ENCODE results near the gene ANKIB1.

DNA sequence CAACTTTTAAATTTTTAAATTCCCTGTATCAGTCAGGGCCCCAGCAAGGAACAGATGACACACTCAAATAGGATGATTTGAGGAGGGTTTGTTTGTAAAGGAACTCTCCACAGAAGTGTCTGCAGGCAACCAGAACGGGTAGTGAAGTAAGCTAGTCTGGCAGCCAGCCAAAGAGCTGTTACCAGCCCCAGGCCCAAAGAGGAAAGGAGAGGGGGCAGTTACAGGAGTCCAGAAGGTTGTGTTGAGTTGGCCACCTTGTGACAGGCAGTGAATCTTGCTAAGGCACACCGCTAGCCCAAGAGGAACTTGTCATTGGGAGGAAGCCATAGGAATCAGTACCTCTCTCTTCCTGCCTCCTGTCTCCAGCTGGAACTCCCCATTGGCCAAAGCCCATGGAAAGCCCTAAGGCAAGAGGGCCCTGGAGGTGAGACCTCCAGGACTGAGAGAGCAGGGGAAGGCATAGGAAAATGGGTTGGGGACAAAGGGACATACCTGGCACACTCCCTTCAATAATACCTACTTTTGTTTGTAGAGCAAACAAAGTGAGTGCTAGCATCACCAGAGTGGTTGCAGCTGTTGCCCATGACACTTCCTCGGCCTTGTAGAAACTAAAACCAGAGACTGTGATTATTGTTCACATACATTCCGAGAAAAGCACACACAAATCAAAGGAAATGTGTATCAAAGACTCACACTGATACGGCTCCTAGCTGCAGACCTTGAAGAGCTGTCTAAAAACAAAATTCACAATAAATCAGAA is 176.1 kb downstream of the ANKIB1 start:
- no peak for TF ChIP-seq POLR2AphosphoS5 (IDR thresholded peaks at IDR 0.05)
- no peak for TF ChIP-seq CTCF (IDR thresholded peaks at IDR 0.05)
- TF ChIP-seq POLR2A (IDR thresholded peaks at IDR 0.05) = no peak
- no peak for TF ChIP-seq EP300 (IDR thresholded peaks at IDR 0.05)

All from suprapubic skin (tissue), 4 donors.